Activated CD4-positive, alpha-beta T cell treated with anti-CD3 and anti-CD28 coated beads, Interleukin-2, amount 50 U/mL, for 4 hours (primary cell): ENCODE data around the gene RANBP1.
A peak's percentile ranks its signal among the peaks of the same experiment; 100 is the strongest.
"Not testable (repeated sequence)": the region's sequence is repeated elsewhere in the genome, so short reads cannot be mapped to it uniquely, and the experiment has no call there.

Source experiments
- DNase-seq, 2 experiments: peaks; one replicate each; pipeline ENCODE4 v3.0.0-alpha.2; 2020

Gene RANBP1

GRCh38 chr22:20155330-20156041 lies 39.6 kb downstream of the RANBP1 start:
- no peak for DNase-seq

GRCh38 chr22:20156042-20156389 lies 40.1 kb downstream of the RANBP1 start:
- DNase-seq: no peak

- peak; percentile 82 to 88 for DNase-seq
Measured at GRCh38 chr22:20156611-20157429, 40.9 kb downstream of the RANBP1 start.

GRCh38 chr22:20157430-20158183 lies 41.7 kb downstream of the RANBP1 start:
- DNase-seq: no peak

- no peak for DNase-seq
Measured at GRCh38 chr22:20158391-20159036, 42.6 kb downstream of the RANBP1 start.

GRCh38 chr22:20159076-20159475 lies 43.2 kb downstream of the RANBP1 start:
- no peak for DNase-seq

GRCh38 chr22:20159531-20159930 lies 43.6 kb downstream of the RANBP1 start:
- not testable (repeated sequence) for DNase-seq

- DNase-seq: no peak
Measured at GRCh38 chr22:20160041-20160440, 44.1 kb downstream of the RANBP1 start.

GRCh38 chr22:20164863-20165262 lies 49.0 kb downstream of the RANBP1 start:
- DNase-seq: no peak

GRCh38 chr22:20165421-20165820 lies 49.5 kb downstream of the RANBP1 start:
- DNase-seq: no peak

- no peak for DNase-seq
Measured at GRCh38 chr22:20165913-20166312, 50.0 kb downstream of the RANBP1 start.

GRCh38 chr22:20166703-20167102 lies 50.8 kb downstream of the RANBP1 start:
- no peak for DNase-seq

- DNase-seq: no peak
Measured at GRCh38 chr22:20167643-20168322, 51.9 kb downstream of the RANBP1 start.

- DNase-seq: no peak
Measured at GRCh38 chr22:20169253-20169822, 53.4 kb downstream of the RANBP1 start.

GRCh38 chr22:20170170-20170569 lies 54.3 kb downstream of the RANBP1 start:
- no peak for DNase-seq

GRCh38 chr22:20171288-20172140 lies 55.6 kb downstream of the RANBP1 start:
- no peak for DNase-seq

- no peak for DNase-seq
Measured at GRCh38 chr22:20172141-20172613, 56.3 kb downstream of the RANBP1 start.

- DNase-seq: no peak
Measured at GRCh38 chr22:20173246-20173645, 57.3 kb downstream of the RANBP1 start.

- DNase-seq: no peak
Measured at GRCh38 chr22:20173772-20174171, 57.9 kb downstream of the RANBP1 start.

- DNase-seq: no peak
Measured at GRCh38 chr22:20174785-20175596, 59.1 kb downstream of the RANBP1 start.
